ENCODE results near the gene UBIAD1.

UBIAD1 gene

DNA sequence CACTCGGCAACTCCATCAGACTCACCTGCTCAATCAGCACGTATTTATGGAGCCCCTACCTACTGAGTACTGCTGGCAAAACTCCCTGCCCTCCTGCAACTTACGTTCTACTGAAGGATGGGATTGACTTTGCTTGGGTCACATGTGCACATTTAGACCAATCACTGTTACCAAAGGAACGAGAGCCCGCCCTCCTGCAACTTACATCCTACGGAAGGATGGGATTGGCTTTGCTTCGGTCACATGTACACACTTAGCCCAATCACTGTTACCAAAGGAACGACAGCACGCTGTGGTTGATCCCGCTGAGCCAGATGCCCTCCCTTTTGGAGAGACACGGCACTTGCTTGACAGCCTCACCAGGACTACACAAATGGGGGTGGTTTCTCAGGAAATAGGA lies 46.0 kb downstream of the UBIAD1 start:
- no peaks in the 10 kb centered on the region for H3K9me3 ChIP-seq (ENCODE audit: insufficient read depth, low read depth, low read length)
- no peak overlapping the region for H3K9ac ChIP-seq (ENCODE audit: low read depth, low read length)
- H3K4me3 ChIP-seq (ENCODE audit: low read length) = no peak overlapping the region
- H3K27ac ChIP-seq (ENCODE audit: low read depth, low read length) = no peak overlapping the region
- H3K27me3 ChIP-seq (ENCODE audit: insufficient read depth, low read length) = no peaks in the 10 kb centered on the region
- WGBS = 93% methylated on average over 11 of the region's 11 CpGs
- H3K4me1 ChIP-seq (ENCODE audit: insufficient read depth, low read length) = peaks cover 1% of the 10 kb centered on the region; the same call in 1 of the 2 replicates
- no peaks in the 10 kb centered on the region for H3K36me3 ChIP-seq (ENCODE audit: insufficient read depth, low read length)

DNA sequence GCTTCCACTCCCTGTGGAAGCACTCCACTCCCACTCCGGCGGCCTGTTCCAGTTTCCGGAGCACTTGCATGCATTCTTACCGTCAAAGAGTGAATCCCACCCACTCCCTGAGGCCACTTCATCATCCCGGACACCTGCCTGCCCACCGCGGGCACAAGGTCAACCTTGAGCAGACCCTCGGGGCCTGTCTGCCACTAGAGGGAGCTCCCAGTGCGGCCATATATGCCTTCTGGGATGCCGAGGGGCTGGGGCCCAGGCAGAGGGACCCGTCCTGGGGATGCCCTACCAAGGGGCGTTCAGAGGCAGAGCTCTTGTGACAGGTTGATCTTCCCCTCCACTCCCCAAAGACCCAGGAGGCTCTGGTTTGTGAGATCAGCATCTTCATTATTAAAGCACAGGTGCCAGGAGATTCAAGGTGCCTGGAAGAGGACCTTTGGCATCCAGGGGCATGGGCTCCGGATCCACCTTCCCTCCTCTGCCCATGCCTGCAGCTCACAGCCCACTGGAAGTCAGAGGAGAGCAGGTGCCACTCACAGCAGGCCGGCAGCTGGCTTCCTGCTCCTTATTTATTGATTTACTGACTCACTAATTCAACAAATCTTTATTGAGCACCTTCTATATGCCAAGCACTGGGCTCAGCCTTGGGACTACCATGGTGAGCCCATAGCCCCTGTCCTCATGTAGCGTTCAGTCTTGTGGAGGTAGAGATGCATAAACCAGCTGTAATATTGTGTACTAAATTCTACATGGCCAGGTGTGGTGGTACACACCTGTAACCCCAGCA lies 47.3 kb downstream of the UBIAD1 start:
- H3K27me3 ChIP-seq (ENCODE audit: insufficient read depth, low read length) = no peaks in the 10 kb centered on the region
- peaks cover 7% of the 10 kb centered on the region; the same call in 1 of the 2 replicates for H3K4me1 ChIP-seq (ENCODE audit: insufficient read depth, low read length)
- no peak overlapping the region for H3K9ac ChIP-seq (ENCODE audit: low read depth, low read length)
- H3K4me3 ChIP-seq (ENCODE audit: low read length) = no peak overlapping the region
- no peak overlapping the region for H3K27ac ChIP-seq (ENCODE audit: low read depth, low read length)
- no peaks in the 10 kb centered on the region for H3K36me3 ChIP-seq (ENCODE audit: insufficient read depth, low read length)
- H3K9me3 ChIP-seq (ENCODE audit: insufficient read depth, low read depth, low read length) = no peaks in the 10 kb centered on the region
- 27% methylated on average over 15 of the region's 15 CpGs for WGBS

DNA sequence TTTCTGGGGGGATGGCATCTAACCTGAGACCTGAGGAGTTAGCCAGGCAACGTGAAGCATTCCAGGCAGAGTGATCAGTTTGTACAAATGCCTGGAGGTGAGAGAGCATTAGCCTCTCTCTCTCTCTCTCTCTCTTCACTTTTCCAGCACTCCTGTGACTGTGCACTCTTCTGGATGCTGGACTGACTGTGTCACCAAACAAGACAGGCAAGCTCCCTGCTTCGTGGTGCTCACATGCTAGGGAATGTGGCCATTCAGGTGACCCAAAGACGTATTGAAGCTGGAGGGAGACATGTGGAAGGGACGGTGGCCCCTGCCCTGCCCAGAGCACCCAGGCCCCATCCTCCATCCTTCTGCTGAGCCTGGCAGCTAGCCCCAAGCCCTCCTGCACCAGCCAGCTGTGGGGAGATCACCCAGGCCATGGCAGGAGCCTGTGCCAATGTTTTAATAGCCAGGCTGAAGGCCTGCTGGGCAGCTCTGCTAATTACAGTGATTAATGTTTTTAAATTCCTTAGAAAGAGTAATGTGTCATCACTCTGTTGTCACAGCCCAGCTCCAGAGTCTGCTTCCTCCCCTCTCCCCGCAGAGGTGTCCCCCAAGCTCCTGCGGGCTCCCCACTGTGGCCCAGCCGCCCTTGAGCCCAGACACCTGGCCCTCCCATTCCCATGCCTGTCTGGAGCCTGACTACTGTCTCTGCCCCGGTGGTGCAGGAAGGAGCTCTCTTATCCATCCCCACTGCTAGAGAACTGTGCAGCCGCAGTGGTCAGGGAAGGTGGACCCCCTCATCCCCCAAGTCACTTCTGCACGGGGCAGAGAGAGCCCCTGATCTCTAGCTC lies 48.9 kb downstream of the UBIAD1 start:
- Histone ChIP-seq H3K4me3 (ENCODE audit: low read length) (no peak overlapping the region), H3K4me1 (ENCODE audit: insufficient read depth, low read length) (peaks cover 7% of the 10 kb centered on the region; the same call in 1 of the 2 replicates), H3K27me3 (ENCODE audit: insufficient read depth, low read length) (no peaks in the 10 kb centered on the region), H3K27ac (ENCODE audit: low read depth, low read length) (no peak overlapping the region), H3K36me3 (ENCODE audit: insufficient read depth, low read length) (no peaks in the 10 kb centered on the region), H3K9me3 (ENCODE audit: insufficient read depth, low read depth, low read length) (no peaks in the 10 kb centered on the region), H3K9ac (ENCODE audit: low read depth, low read length) (no peak overlapping the region)
- 85% methylated on average over 10 of the region's 10 CpGs for WGBS

DNA sequence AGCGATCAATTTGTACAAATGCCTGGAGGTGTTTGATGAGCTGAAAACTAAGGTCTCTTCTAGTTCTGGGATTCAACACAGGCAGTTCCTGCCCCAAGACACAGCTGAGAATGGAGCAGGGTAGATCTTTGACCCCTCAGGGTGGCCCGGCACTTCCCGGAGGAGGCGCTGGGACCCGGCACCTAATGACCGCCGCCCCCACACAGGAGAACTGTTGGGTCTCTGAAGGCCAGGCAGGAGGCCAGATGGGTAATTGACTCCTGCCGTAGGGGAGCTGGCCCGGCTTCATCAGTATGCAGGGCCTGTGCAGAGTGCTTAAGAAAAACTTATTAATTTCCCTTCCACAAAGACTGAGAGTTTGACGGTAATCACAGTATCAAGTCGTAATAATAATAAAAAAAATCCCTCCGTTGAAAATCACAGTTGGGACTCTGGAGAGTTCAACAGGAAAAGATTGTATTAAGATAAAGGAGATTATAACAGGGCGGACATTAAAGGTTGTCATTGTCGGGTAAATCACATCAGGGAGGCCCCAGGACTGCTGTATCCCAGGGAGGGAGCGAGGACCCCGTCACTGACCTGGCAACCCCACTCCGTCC lies 51.7 kb downstream of the UBIAD1 start:
- Histone ChIP-seq H3K36me3 (ENCODE audit: insufficient read depth, low read length) (no peaks in the 10 kb centered on the region), H3K27me3 (ENCODE audit: insufficient read depth, low read length) (no peaks in the 10 kb centered on the region), H3K4me1 (ENCODE audit: insufficient read depth, low read length) (peaks cover 7% of the 10 kb centered on the region; the same call in 1 of the 2 replicates), H3K27ac (ENCODE audit: low read depth, low read length) (no peak overlapping the region), H3K9me3 (ENCODE audit: insufficient read depth, low read depth, low read length) (no peaks in the 10 kb centered on the region), H3K9ac (ENCODE audit: low read depth, low read length) (no peak overlapping the region), H3K4me3 (ENCODE audit: low read length) (no peak overlapping the region)
- WGBS = 74% methylated on average over 17 of the region's 17 CpGs

DNA sequence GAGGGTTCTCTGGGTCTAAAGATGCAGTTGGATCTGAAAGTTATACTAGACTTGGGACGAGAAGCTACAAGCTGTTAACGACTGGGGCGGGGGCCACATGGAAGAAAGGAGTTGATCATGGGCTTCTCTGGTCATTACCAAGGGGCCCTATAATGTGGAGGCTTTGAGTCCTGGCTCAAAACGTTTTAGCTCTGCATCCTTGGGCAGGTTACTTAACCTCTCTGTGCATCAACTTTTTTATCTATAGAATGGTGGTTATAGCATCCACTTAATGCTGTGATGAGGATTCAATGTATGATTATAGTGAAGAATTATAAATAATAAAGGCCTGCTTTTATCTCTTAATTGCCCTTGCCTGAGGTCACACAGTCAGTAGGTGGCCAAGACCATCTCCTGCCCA lies 53.1 kb downstream of the UBIAD1 start:
- Histone ChIP-seq H3K9ac (ENCODE audit: low read depth, low read length) (no peak overlapping the region), H3K4me3 (ENCODE audit: low read length) (no peak overlapping the region), H3K9me3 (ENCODE audit: insufficient read depth, low read depth, low read length) (no peaks in the 10 kb centered on the region), H3K36me3 (ENCODE audit: insufficient read depth, low read length) (no peaks in the 10 kb centered on the region), H3K27ac (ENCODE audit: low read depth, low read length) (no peak overlapping the region), H3K4me1 (ENCODE audit: insufficient read depth, low read length) (peaks cover 7% of the 10 kb centered on the region; the same call in 1 of the 2 replicates), H3K27me3 (ENCODE audit: insufficient read depth, low read length) (no peaks in the 10 kb centered on the region)
- 86% methylated on average over 4 of the region's 4 CpGs for WGBS

DNA sequence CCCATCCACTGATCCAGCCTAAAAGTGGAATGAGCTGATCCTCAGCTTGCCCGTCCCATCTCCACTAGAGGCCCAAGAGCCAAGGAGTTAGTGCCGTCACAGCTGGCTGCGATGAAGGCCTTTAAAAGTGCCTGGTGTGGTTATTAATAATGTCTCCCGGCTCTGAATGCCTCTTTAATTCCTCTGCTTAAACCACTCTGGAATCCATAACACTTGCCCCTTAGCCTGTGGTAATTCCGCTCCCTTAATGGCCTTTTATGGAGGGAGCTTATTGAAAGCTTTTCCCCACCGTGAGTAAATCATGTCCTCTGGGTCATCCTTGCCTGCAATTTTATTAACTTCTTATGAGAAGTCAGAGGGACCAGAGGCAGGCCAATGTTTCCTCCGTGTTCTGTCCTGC lies 55.4 kb downstream of the UBIAD1 start:
- WGBS = 95% methylated on average over 7 of the region's 7 CpGs
- no peaks in the 10 kb centered on the region for H3K27me3 ChIP-seq (ENCODE audit: insufficient read depth, low read length)
- no peak overlapping the region for H3K9ac ChIP-seq (ENCODE audit: low read depth, low read length)
- H3K9me3 ChIP-seq (ENCODE audit: insufficient read depth, low read depth, low read length) = no peaks in the 10 kb centered on the region
- peaks cover 9% of the 10 kb centered on the region; the same call in 1 of the 2 replicates for H3K4me1 ChIP-seq (ENCODE audit: insufficient read depth, low read length)
- H3K4me3 ChIP-seq (ENCODE audit: low read length) = no peak overlapping the region
- H3K36me3 ChIP-seq (ENCODE audit: insufficient read depth, low read length) = no peaks in the 10 kb centered on the region
- H3K27ac ChIP-seq (ENCODE audit: low read depth, low read length) = no peak overlapping the region

DNA sequence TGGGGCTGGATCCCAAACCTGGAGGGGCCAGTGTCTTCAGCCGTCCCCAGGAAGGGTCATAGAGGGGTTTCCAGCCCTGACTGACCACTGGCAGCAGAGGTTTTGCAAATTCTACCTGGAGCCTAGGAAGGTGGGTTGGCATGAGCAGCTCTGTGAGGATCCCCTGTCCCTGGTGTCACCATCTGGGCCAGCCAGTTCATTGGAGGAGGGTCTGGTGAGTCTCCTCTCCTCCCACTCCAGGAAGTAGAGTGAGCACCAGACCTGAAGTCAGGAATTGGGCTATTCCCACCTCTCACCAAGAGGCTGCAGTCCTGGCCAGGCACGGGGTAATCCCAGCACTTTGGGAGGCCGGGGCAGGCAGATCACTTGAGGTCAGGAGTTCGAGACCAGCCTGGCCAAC lies 57.4 kb downstream of the UBIAD1 start:
- no peaks in the 10 kb centered on the region for H3K9me3 ChIP-seq (ENCODE audit: insufficient read depth, low read depth, low read length)
- H3K27me3 ChIP-seq (ENCODE audit: insufficient read depth, low read length) = no peaks in the 10 kb centered on the region
- H3K4me3 ChIP-seq (ENCODE audit: low read length) = no peak overlapping the region
- H3K27ac ChIP-seq (ENCODE audit: low read depth, low read length) = no peak overlapping the region
- H3K36me3 ChIP-seq (ENCODE audit: insufficient read depth, low read length) = no peaks in the 10 kb centered on the region
- peaks cover 3% of the 10 kb centered on the region; the same call in 1 of the 2 replicates for H3K4me1 ChIP-seq (ENCODE audit: insufficient read depth, low read length)
- WGBS = 86% methylated on average over 4 of the region's 4 CpGs
- no peak overlapping the region for H3K9ac ChIP-seq (ENCODE audit: low read depth, low read length)

DNA sequence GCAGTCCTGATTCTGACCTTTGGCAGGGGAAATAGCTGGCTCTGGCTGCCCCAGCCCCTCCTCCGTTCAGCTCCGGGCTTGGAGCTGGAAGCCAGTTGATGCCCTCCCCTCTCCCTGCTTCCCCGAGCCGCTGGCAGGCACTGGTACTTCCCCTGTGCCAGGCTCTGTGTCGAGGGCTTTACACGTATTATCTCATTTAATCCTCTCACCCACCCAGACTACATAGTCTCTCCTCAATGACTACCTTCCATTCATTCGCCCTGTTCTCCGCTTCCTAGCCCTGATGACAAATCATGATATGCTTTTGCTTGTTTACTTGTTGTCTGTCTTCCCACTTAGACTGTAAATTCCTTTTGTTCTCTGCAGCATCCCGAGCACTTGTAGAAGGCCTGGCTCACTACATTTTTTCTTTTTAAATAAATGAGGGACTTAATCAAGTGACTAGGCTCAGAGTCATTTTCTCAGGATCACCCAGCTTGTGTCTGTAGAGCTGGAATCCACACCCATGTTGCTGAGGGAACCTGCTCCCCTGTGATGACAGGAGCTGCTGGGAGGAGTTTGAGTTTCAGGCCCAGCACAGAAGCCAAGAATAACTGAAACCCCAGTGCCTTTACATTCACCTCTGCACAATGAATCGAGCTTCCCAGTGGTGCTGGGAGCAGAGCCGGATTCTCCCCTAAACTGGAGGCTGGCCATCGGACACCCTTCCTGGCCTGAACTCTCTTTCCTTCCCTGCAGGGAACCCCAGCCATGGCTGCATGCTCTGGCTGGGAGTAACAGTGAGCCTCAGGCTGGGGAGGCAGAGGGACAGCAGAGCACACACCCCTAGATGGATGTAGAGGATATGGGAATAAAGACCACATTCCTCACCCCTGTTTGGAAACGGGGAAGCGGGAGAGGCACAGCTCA lies 58.3 kb downstream of the UBIAD1 start:
- Histone ChIP-seq H3K9ac (ENCODE audit: low read depth, low read length) (no peak overlapping the region), H3K36me3 (ENCODE audit: insufficient read depth, low read length) (no peaks in the 10 kb centered on the region), H3K4me3 (ENCODE audit: low read length) (no peak overlapping the region), H3K27me3 (ENCODE audit: insufficient read depth, low read length) (no peaks in the 10 kb centered on the region), H3K9me3 (ENCODE audit: insufficient read depth, low read depth, low read length) (no peaks in the 10 kb centered on the region), H3K27ac (ENCODE audit: low read depth, low read length) (no peak overlapping the region), H3K4me1 (ENCODE audit: insufficient read depth, low read length) (peaks cover 3% of the 10 kb centered on the region; the same call in 1 of the 2 replicates)
- WGBS = 82% methylated on average over 13 of the region's 14 CpGs

DNA sequence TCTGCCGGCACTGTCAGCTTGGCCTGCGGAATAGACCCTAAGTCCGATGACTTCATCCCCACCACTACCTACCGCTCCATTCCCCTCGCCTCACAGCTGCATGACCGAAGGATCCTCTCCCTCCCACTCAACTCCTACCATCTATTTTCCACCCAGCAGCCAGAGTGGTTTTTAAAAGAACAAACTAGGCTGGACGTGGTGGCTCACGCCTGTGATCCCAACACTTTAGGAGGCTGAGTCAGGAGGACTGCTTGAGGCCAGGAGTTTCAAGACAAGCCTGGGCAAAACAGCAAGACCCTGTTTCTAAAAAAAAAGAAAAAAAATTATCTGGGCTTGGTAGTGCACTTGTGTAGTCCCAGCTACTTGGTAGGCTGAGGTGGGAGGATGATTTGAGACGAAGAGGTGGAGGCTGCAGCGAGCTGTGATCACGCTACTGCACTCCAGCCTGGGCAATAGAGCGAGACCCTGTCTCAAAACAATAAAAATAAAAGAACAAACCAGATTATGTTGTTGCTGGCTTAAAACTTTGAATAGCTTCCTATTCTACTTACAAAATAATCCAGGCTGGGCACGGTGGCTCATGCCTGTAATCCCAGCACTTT lies 59.0 kb downstream of the UBIAD1 start:
- WGBS = 94% methylated on average over 13 of the region's 13 CpGs
- Histone ChIP-seq H3K27me3 (ENCODE audit: insufficient read depth, low read length) (no peaks in the 10 kb centered on the region), H3K4me3 (ENCODE audit: low read length) (no peak overlapping the region), H3K36me3 (ENCODE audit: insufficient read depth, low read length) (no peaks in the 10 kb centered on the region), H3K4me1 (ENCODE audit: insufficient read depth, low read length) (peaks cover 3% of the 10 kb centered on the region; the same call in 1 of the 2 replicates), H3K27ac (ENCODE audit: low read depth, low read length) (no peak overlapping the region), H3K9ac (ENCODE audit: low read depth, low read length) (no peak overlapping the region), H3K9me3 (ENCODE audit: insufficient read depth, low read depth, low read length) (no peaks in the 10 kb centered on the region)

DNA sequence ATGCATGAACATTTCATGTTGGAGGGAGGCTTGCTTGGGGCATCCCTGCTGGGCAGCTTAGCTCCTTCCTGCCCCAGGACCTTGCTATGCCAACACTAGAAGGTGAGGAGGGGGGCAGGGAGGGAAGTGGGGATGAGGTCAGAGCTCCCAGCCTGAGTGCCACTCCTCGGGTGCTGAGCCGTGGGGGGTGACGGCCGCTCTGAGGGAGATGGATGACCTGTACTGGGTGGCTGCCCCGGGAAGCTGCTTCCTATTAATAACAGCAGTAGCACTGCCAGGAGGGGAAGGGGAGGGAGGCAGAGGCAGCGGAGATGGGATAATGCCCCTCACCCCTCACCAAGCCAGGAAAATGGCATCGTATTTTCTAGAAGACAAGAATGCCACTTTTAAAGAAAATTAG lies 60.6 kb downstream of the UBIAD1 start:
- Histone ChIP-seq H3K27ac (ENCODE audit: low read depth, low read length) (no peak overlapping the region), H3K4me1 (ENCODE audit: insufficient read depth, low read length) (peaks cover 3% of the 10 kb centered on the region; the same call in 1 of the 2 replicates), H3K9me3 (ENCODE audit: insufficient read depth, low read depth, low read length) (no peaks in the 10 kb centered on the region), H3K4me3 (ENCODE audit: low read length) (no peak overlapping the region), H3K9ac (ENCODE audit: low read depth, low read length) (no peak overlapping the region), H3K36me3 (ENCODE audit: insufficient read depth, low read length) (no peaks in the 10 kb centered on the region), H3K27me3 (ENCODE audit: insufficient read depth, low read length) (no peaks in the 10 kb centered on the region)
- 85% methylated on average over 6 of the region's 7 CpGs for WGBS

Measured in HUES64 (cell line).